ENCODE measurements around the gene NREP. TPM values are rescaled to one million over a fixed set of nuclear protein-coding genes. Genes with fewer than 3 reads are reported as not detected.

Gene NREP
- total and polyA plus RNA-seq, 4 donors: 3.0 to 82.7 (median 9.8) TPM

DNA sequence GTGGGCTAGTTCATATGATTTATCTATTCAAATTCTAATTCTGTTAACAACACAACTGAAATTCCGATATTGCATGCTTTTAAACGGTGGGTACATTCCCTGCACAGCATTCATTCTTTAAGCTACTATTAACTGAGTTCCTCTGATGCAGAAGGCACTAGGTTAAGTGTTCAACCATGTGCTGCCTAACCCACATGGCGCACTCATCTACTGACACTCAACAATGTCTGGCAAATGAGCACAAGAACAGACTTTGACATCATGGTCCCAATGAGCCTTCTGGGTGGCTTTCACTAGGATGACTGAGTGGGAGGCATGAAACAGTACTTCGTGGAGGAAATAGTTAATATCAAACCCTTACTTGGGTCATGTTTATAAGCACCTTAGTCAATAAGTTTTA, 10.2 kb downstream of the NREP start:
- no peaks in the 10 kb centered on the region for H3K36me3 ChIP-seq (ENCODE audit: control insufficient read depth in 4 of 4, insufficient read depth in 3 of 4, low read depth in 1 of 4, low read length in 3 of 4)
- H3K27me3 ChIP-seq (ENCODE audit: control insufficient read depth in 4 of 4, insufficient read depth in 4 of 4, low read length in 3 of 4): no peaks in the 10 kb centered on the region
- no peak overlapping the region for H3K9ac ChIP-seq (ENCODE audit: low read depth in 1 of 2, low read length in 2 of 2)
- H3K27ac ChIP-seq (ENCODE audit: low read depth in 1 of 2, low read length in 2 of 2): no peak overlapping the region
- TF ChIP-seq, protein P1, sequence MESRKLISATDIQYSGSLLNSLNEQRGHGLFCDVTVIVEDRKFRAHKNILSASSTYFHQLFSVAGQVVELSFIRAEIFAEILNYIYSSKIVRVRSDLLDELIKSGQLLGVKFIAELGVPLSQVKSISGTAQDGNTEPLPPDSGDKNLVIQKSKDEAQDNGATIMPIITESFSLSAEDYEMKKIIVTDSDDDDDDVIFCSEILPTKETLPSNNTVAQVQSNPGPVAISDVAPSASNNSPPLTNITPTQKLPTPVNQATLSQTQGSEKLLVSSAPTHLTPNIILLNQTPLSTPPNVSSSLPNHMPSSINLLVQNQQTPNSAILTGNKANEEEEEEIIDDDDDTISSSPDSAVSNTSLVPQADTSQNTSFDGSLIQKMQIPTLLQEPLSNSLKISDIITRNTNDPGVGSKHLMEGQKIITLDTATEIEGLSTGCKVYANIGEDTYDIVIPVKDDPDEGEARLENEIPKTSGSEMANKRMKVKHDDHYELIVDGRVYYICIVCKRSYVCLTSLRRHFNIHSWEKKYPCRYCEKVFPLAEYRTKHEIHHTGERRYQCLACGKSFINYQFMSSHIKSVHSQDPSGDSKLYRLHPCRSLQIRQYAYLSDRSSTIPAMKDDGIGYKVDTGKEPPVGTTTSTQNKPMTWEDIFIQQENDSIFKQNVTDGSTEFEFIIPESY (IDR thresholded peaks at IDR 0.05): no peak
- TF ChIP-seq YY1 (IDR thresholded peaks at IDR 0.05) (no peak), TAF1 (conservative IDR thresholded peaks at IDR 0.05) (no peak), HNF4G (IDR thresholded peaks at IDR 0.05) (no peak), NR2F2 (IDR thresholded peaks at IDR 0.05) (no peak), HNF4A (conservative IDR thresholded peaks at IDR 0.05) (no peak)
- TF ChIP-seq, protein P2, sequence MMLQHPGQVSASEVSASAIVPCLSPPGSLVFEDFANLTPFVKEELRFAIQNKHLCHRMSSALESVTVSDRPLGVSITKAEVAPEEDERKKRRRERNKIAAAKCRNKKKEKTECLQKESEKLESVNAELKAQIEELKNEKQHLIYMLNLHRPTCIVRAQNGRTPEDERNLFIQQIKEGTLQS (IDR thresholded peaks at IDR 0.05): no peak
- peaks cover 2 to 55% (median 34%) of the 10 kb centered on the region in 4 donors for H3K4me1 ChIP-seq (ENCODE audit: control insufficient read depth in 4 of 4, insufficient read depth in 4 of 4, low read length in 3 of 4)
- H3K9me3 ChIP-seq (ENCODE audit: control insufficient read depth in 4 of 4, low read length in 3 of 4): no peaks in the 10 kb centered on the region
- H3K4me3 ChIP-seq (ENCODE audit: low read depth in 1 of 3, low read length in 3 of 3): no peak overlapping the region
- DNase-seq (ENCODE audit: low spot score): no peak
- WGBS: 89% methylated on average over 4 of the region's 4 CpGs

GRCh38 chr5:111745075-111745739, 11.8 kb downstream of the NREP start:
- Histone ChIP-seq H3K36me3 (ENCODE audit: control insufficient read depth in 4 of 4, insufficient read depth in 3 of 4, low read depth in 1 of 4, low read length in 3 of 4) (peaks cover 0 to 4% (median 0%) of the 10 kb centered on the region in 4 donors), H3K9me3 (ENCODE audit: control insufficient read depth in 4 of 4, low read length in 3 of 4) (no peaks in the 10 kb centered on the region), H3K4me3 (ENCODE audit: low read depth in 1 of 3, low read length in 3 of 3) (no peak overlapping the region), H3K27ac (ENCODE audit: low read depth in 1 of 2, low read length in 2 of 2) (no peak overlapping the region), H3K4me1 (ENCODE audit: control insufficient read depth in 4 of 4, insufficient read depth in 4 of 4, low read length in 3 of 4) (peaks cover 4 to 63% (median 42%) of the 10 kb centered on the region in 4 donors), H3K27me3 (ENCODE audit: control insufficient read depth in 4 of 4, insufficient read depth in 4 of 4, low read length in 3 of 4) (no peaks in the 10 kb centered on the region), H3K9ac (ENCODE audit: low read depth in 1 of 2, low read length in 2 of 2) (no peak overlapping the region)
- DNase-seq (ENCODE audit: low spot score): no peak
- TF ChIP-seq FOXA1 (IDR thresholded peaks at IDR 0.05) (no peak), SP1 (IDR thresholded peaks at IDR 0.05) (no peak), REST (IDR thresholded peaks at IDR 0.05) (no peak)
- TF ChIP-seq, protein P2 (IDR thresholded peaks at IDR 0.05): no peak
- WGBS: 88% methylated on average over 4 of the region's 4 CpGs

DNA sequence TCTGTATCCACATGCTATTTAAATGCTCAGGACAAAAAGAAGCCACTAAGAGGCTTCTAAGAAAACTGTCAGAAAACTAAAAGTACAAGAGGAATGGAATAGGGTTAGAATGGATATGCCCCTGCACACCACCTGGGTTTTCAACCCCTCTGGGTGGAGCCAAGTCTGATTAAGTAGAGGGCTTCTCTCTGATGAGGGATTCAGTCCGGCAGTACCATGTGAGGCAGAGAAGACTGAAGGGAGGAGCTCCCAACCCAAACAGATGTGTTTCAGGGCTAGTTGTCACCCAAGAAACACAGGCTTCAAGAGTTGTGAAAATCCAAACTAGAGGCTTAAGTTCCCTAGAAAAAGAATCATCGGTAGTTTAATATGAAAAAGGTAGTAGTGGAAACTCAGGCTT, 12.5 kb downstream of the NREP start:
- WGBS: 93% methylated on average over 2 of the region's 2 CpGs
- no peak overlapping the region for H3K27ac ChIP-seq (ENCODE audit: low read depth in 1 of 2, low read length in 2 of 2)
- no peak overlapping the region for H3K9ac ChIP-seq (ENCODE audit: low read depth in 1 of 2, low read length in 2 of 2)
- no peaks in the 10 kb centered on the region for H3K9me3 ChIP-seq (ENCODE audit: control insufficient read depth in 4 of 4, low read length in 3 of 4)
- no peak overlapping the region for H3K4me3 ChIP-seq (ENCODE audit: low read depth in 1 of 3, low read length in 3 of 3)
- peaks cover 4 to 63% (median 37%) of the 10 kb centered on the region in 4 donors for H3K4me1 ChIP-seq (ENCODE audit: control insufficient read depth in 4 of 4, insufficient read depth in 4 of 4, low read length in 3 of 4)
- DNase-seq (ENCODE audit: low spot score): no peak
- no peaks in the 10 kb centered on the region for H3K27me3 ChIP-seq (ENCODE audit: control insufficient read depth in 4 of 4, insufficient read depth in 4 of 4, low read length in 3 of 4)
- H3K36me3 ChIP-seq (ENCODE audit: control insufficient read depth in 4 of 4, insufficient read depth in 3 of 4, low read depth in 1 of 4, low read length in 3 of 4): peaks cover 0 to 4% (median 0%) of the 10 kb centered on the region in 4 donors
- TF ChIP-seq SP1 (IDR thresholded peaks at IDR 0.05): no peak
- TF ChIP-seq GABPA (IDR thresholded peaks at IDR 0.05 in 1 of 2, conservative IDR thresholded peaks at IDR 0.05 in 1 of 2): no peak
- TF ChIP-seq, protein P1 (IDR thresholded peaks at IDR 0.05): no peak
- no peak for TF ChIP-seq FOXA2 (IDR thresholded peaks at IDR 0.05)
- no peak for TF ChIP-seq EGR1 (IDR thresholded peaks at IDR 0.05; ENCODE audit: low read depth in 2 of 2)
- no peak for TF ChIP-seq YY1 (IDR thresholded peaks at IDR 0.05)
- TF ChIP-seq REST (IDR thresholded peaks at IDR 0.05): no peak
- no peak for TF ChIP-seq RXRA (IDR thresholded peaks at IDR 0.05)
- no peak for TF ChIP-seq HNF4G (IDR thresholded peaks at IDR 0.05)
- TF ChIP-seq HNF4A (conservative IDR thresholded peaks at IDR 0.05): no peak

All from liver (tissue), 9 donors.